GM23338 (cell line): ENCODE data around the gene MFAP4. TPM values are rescaled to one million over a fixed set of nuclear protein-coding genes. Genes with fewer than 3 reads are reported as not detected.
A peak's percentile ranks its signal among the peaks of the same experiment; 100 is the strongest.

Source experiments
- ATAC-seq: fragments of 200-7000 bp; cut with Tn5 transposase; 3 replicates; pipeline ENCODE4 v1.9.1; 2020
- DNase-seq: peaks from one replicate; pipeline ENCODE4 v3.0.0-alpha.2; 2015; ENCODE audit warnings: low spot score
- H2AFZ ChIP-seq: fragments of 200-600 bp; sonication (generic); 2 replicates; pipeline ENCODE4 v1.8.0; 2016; ENCODE audit warnings: antibody characterized with exemption, mild to moderate bottlenecking, moderate library complexity
- H3F3A ChIP-seq: fragments of 200-600 bp; sonication (generic); replicated peaks from 2 replicates; pipeline ENCODE4 v1.8.0; 2017; ENCODE audit warnings: antibody characterized with exemption, mixed run types, low read depth
- H3K27ac ChIP-seq: fragments of 200-600 bp; sonication (generic); 2 replicates; pipeline ENCODE4 v1.6.1; 2016; ENCODE audit warnings: low read depth
- H3K27me3 ChIP-seq: fragments of 200-600 bp; sonication (generic); 2 replicates; pipeline ENCODE4 v1.8.0; 2016; ENCODE audit warnings: mild to moderate bottlenecking, mixed run types, moderate library complexity; ENCODE audit not compliant: insufficient read depth
- H3K36me3 ChIP-seq: fragments of 200-600 bp; sonication (generic); 2 replicates; pipeline ENCODE4 v1.8.0; 2016; ENCODE audit warnings: mild to moderate bottlenecking; ENCODE audit not compliant: insufficient read depth
- H3K4me1 ChIP-seq: fragments of 200-600 bp; sonication (generic); 2 replicates; pipeline ENCODE4 v1.8.0; 2016; ENCODE audit warnings: mild to moderate bottlenecking, moderate library complexity; ENCODE audit not compliant: insufficient read depth
- H3K4me2 ChIP-seq: fragments of 200-600 bp; sonication (generic); 2 replicates; pipeline ENCODE4 v1.7.1; 2017; ENCODE audit warnings: mixed run types
- H3K4me3 ChIP-seq: fragments of 200-600 bp; sonication (generic); 2 replicates; pipeline ENCODE4 v1.6.1; 2016; ENCODE audit warnings: mixed run types
- H3K79me2 ChIP-seq: fragments of 200-600 bp; sonication (generic); replicated peaks from 2 replicates; pipeline ENCODE4 v1.8.0; 2017; ENCODE audit warnings: mild to moderate bottlenecking; ENCODE audit not compliant: insufficient read depth
- H3K9me2 ChIP-seq: fragments of 200-600 bp; sonication (generic); 2 replicates; pipeline ENCODE4 v1.8.0; 2017; ENCODE audit not compliant: insufficient read depth
- H4K20me1 ChIP-seq: fragments of 200-600 bp; sonication (generic); replicated peaks from 2 replicates; pipeline ENCODE4 v1.8.0; 2017; ENCODE audit warnings: mild to moderate bottlenecking; ENCODE audit not compliant: insufficient read depth
- H3K27ac Mint-ChIP-seq: 2 replicates; pipeline ENCODE4 v1.8.0; 2020; ENCODE audit warnings: inconsistent platforms, mild to moderate bottlenecking, moderate library complexity, mixed read lengths
- H3K27me3 Mint-ChIP-seq: 3 replicates; pipeline ENCODE4 v1.8.0; 2022; ENCODE audit warnings: low read depth, mild to moderate bottlenecking, moderate library complexity, mixed read lengths, inconsistent platforms; ENCODE audit not compliant: insufficient read depth, poor library complexity
- H3K36me3 Mint-ChIP-seq: 3 replicates; pipeline ENCODE4 v1.8.0; 2021; ENCODE audit warnings: low read depth, mild to moderate bottlenecking, inconsistent platforms, moderate library complexity, mixed read lengths
- H3K4me1 Mint-ChIP-seq: 3 replicates; pipeline ENCODE4 v1.8.0; 2020; ENCODE audit warnings: mild to moderate bottlenecking, inconsistent platforms, mixed read lengths
- H3K4me3 Mint-ChIP-seq: 3 replicates; pipeline ENCODE4 v1.8.0; 2021; ENCODE audit warnings: moderate library complexity, mild to moderate bottlenecking, inconsistent platforms, mixed read lengths
- H3K9me3 Mint-ChIP-seq: 3 replicates; pipeline ENCODE4 v1.8.0; 2020; ENCODE audit warnings: moderate library complexity, mild to moderate bottlenecking, inconsistent platforms, mixed read lengths
- EZH2 ChIP-seq: fragments of 200-600 bp; sonication (generic); IDR thresholded peaks from one replicate; pipeline ENCODE4 v1.8.0; 2017; ENCODE audit warnings: antibody characterized with exemption, mild to moderate bottlenecking, low read depth; ENCODE audit not compliant: unreplicated experiment
- EZH2phosphoT487 ChIP-seq: fragments of 200-600 bp; sonication (generic); IDR thresholded peaks from one replicate; pipeline ENCODE4 v1.8.1; 2018; ENCODE audit warnings: antibody characterized with exemption; ENCODE audit not compliant: unreplicated experiment
- JUNB ChIP-seq: IDR thresholded peaks from one replicate; pipeline ENCODE4 v1.6.1; 2016; ENCODE audit warnings: antibody characterized with exemption; ENCODE audit not compliant: unreplicated experiment
- NANOG ChIP-seq: IDR thresholded peaks from 2 replicates; pipeline ENCODE4 v1.6.1; 2016; ENCODE audit warnings: antibody characterized with exemption, borderline replicate concordance
- POLR2AphosphoS5 ChIP-seq: IDR thresholded peaks from 2 replicates; pipeline ENCODE4 v1.6.1; 2016; ENCODE audit warnings: antibody characterized with exemption, low read depth
- STAT1 ChIP-seq: IDR thresholded peaks from one replicate; pipeline ENCODE4 v1.6.1; 2016; ENCODE audit warnings: antibody characterized with exemption; ENCODE audit not compliant: unreplicated experiment
- ZNF114 ChIP-seq: fragments of 250-450 bp; sonication (Bioruptor Pico); IDR thresholded peaks from 2 replicates; pipeline ENCODE4 v1.5.0; 2020; ENCODE audit warnings: mild to moderate bottlenecking, moderate library complexity
- ZNF462 ChIP-seq: fragments of 250-450 bp; sonication (Bioruptor Pico); IDR thresholded peaks from 2 replicates; pipeline ENCODE4 v1.5.0; 2020; ENCODE audit warnings: mild to moderate bottlenecking, moderate library complexity
- polyA plus RNA-seq: library from polyadenylated mRNA; unstranded; fragments of >200 nt; fragmentation: Nextera tagmentation; extraction: Ambion mirVana; gene quantifications from 2 replicates; pipeline ENCODE4 v1.2.1, GENCODE V29; 2016
- total RNA-seq: library from RNA; depleted of rRNA; stranded (reverse); fragments of >200 nt; shearing (Covaris generic); gene quantifications from 2 replicates; pipeline ENCODE4 v1.2.3, GENCODE V29; 2014
- TF ChIP-seq, protein P1 (sequence below): IDR thresholded peaks from 2 replicates; pipeline ENCODE4 v1.6.1; 2016; ENCODE audit warnings: antibody characterized with exemption
- TF ChIP-seq, protein P2 (sequence below), 2 experiments: fragments of 200-600 bp in 1 of 2; sonication (generic) in 1 of 2; conservative IDR thresholded peaks; 2 replicates each; pipeline versions ENCODE4 v1.5.1 to v1.6.1; 2016 to 2017; ENCODE audit warnings: antibody characterized with exemption in 2 of 2, low read depth in 2 of 2, mild to moderate bottlenecking in 2 of 2, moderate library complexity in 1 of 2

The MFAP4 gene
- total and polyA plus RNA-seq, 2 experiments from 2014 or later = 7.7 to 9.7 TPM

DNA sequence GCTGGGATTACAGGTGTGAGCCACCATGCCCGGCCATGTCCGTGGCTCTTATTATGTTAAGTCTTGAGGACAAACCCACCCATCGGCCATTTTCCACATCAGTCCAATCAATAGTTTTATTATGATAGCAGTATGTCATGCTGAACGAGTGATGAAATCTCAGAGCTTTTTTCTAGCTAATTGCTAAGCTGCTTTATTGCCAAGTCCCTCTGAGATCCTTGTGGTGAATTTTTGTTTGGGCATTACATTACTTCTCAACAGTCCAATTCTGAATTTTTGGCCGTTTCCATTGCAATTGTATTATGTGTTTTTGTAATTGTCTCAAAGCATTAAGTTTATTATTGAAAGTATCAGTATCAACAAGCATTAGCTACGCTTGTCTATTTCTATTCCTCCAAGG lies 34.9 kb upstream of the MFAP4 start (continued):
- TF ChIP-seq, protein P1, sequence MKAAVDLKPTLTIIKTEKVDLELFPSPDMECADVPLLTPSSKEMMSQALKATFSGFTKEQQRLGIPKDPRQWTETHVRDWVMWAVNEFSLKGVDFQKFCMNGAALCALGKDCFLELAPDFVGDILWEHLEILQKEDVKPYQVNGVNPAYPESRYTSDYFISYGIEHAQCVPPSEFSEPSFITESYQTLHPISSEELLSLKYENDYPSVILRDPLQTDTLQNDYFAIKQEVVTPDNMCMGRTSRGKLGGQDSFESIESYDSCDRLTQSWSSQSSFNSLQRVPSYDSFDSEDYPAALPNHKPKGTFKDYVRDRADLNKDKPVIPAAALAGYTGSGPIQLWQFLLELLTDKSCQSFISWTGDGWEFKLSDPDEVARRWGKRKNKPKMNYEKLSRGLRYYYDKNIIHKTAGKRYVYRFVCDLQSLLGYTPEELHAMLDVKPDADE = no peak
- TF ChIP-seq EZH2phosphoT487 (no peak), EZH2 (no peak), STAT1 (no peak)
- TF ChIP-seq, protein P2, sequence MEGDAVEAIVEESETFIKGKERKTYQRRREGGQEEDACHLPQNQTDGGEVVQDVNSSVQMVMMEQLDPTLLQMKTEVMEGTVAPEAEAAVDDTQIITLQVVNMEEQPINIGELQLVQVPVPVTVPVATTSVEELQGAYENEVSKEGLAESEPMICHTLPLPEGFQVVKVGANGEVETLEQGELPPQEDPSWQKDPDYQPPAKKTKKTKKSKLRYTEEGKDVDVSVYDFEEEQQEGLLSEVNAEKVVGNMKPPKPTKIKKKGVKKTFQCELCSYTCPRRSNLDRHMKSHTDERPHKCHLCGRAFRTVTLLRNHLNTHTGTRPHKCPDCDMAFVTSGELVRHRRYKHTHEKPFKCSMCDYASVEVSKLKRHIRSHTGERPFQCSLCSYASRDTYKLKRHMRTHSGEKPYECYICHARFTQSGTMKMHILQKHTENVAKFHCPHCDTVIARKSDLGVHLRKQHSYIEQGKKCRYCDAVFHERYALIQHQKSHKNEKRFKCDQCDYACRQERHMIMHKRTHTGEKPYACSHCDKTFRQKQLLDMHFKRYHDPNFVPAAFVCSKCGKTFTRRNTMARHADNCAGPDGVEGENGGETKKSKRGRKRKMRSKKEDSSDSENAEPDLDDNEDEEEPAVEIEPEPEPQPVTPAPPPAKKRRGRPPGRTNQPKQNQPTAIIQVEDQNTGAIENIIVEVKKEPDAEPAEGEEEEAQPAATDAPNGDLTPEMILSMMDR (conservative IDR thresholded peaks at IDR 0.05; ENCODE audit: low read depth in 2 of 2) = no peak

DNA sequence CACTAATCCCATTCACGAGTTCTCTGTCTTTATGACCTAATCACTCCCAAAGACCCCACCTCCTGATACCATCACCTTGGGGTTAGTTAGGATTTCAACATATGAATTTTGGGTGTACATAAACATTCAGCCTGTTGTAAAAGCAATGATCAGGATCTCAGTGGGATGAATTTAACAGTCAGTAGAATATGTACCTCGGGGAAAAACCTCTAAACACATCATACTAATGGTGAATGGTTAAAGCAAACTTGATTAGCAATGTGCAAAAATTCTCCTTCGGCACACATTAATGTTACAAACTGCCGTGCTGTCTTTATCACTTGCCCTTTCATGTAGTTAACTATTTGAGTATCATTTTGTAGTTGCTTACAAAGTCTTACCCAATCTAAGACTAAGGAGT lies 34.2 kb upstream of the MFAP4 start:
- Histone ChIP-seq H3K4me1 (peaks cover 2% of the 10 kb centered on the region), H3K36me3 (no peaks in the 10 kb centered on the region), H4K20me1 (no peaks in the 10 kb centered on the region), H3K4me3 (no peak overlapping the region), H3F3A (0 out of 2 replicates have a peak, but pooled peaks cover 2% of the 10 kb centered on the region), H3K9me2 (0 out of 2 replicates have a peak, but pooled peaks cover 3% of the 10 kb centered on the region), H3K79me2 (no peaks in the 10 kb centered on the region), H3K4me2 (no peak overlapping the region), H2AFZ (peak overlapping the region; percentile 21; the same call in 1 of the 2 replicates), H3K27me3 (no peaks in the 10 kb centered on the region), H3K27ac (no peak overlapping the region)
- Mint-ChIP-seq H3K9me3 (no peaks in the 10 kb centered on the region; the same call in 2 of the 3 replicates), H3K36me3 (no peaks in the 10 kb centered on the region; the same call in 2 of the 3 replicates), H3K27ac (no peak overlapping the region), H3K27me3 (peaks cover 7% of the 10 kb centered on the region), H3K4me3 (no peak overlapping the region), H3K4me1 (peaks cover 2% of the 10 kb centered on the region)
- DNase-seq (no peak), ATAC-seq (no peak)
- no peak for TF ChIP-seq ZNF114
- no peak for TF ChIP-seq JUNB
- no peak for TF ChIP-seq NANOG
- TF ChIP-seq, protein P1 = no peak
- no peak for TF ChIP-seq POLR2AphosphoS5
- TF ChIP-seq EZH2phosphoT487 = no peak
- TF ChIP-seq, protein P2 (conservative IDR thresholded peaks at IDR 0.05; ENCODE audit: low read depth in 2 of 2) = no peak
- no peak for TF ChIP-seq EZH2
- TF ChIP-seq ZNF462 (CRISPR knock-in tag) = no peak
